DMS114 treated with DMSO at 0.1 percent for 48 hours (cell line): ENCODE results near the gene USP17L5.
"Not testable (repeated sequence)": the region's sequence is repeated elsewhere in the genome, so short reads cannot be mapped to it uniquely, and the experiment has no call there.

Experiments
- DNase-seq: peaks from one replicate; lab custom pipeline; 2025; ENCODE audit not compliant: unreplicated experiment; lab: John Stamatoyannopoulos, UW

The USP17L5 gene, protein sequence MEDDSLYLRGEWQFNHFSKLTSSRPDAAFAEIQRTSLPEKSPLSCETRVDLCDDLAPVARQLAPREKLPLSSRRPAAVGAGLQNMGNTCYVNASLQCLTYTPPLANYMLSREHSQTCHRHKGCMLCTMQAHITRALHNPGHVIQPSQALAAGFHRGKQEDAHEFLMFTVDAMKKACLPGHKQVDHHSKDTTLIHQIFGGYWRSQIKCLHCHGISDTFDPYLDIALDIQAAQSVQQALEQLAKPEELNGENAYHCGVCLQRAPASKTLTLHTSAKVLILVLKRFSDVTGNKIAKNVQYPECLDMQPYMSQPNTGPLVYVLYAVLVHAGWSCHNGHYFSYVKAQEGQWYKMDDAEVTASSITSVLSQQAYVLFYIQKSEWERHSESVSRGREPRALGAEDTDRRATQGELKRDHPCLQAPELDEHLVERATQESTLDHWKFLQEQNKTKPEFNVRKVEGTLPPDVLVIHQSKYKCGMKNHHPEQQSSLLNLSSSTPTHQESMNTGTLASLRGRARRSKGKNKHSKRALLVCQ

DNA sequence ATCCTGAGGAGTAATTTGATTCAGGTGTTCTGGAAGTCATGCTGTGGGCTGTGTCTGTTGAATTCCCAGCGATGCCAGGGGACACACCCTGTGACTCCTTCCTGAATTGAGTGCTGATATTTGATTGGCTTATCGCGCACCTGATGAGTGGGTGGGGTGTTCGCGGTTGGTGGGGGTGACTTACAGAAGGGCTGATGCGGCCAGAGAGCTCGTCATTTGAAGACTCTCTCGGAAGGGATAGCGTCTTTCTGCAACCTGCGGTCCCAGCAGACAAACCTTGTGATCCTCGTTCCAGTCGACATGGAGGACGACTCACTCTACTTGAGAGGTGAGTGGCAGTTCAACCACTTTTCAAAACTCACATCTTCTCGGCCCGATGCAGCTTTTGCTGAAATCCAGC is at the start of gene USP17L5:
Gene USP17L5, plus strand, starts transcription at position 301 of the 400 bp plus-strand sequence. Its CDS starts 0 bp downstream, at position 301.
- not testable (repeated sequence) for DNase-seq

DNA sequence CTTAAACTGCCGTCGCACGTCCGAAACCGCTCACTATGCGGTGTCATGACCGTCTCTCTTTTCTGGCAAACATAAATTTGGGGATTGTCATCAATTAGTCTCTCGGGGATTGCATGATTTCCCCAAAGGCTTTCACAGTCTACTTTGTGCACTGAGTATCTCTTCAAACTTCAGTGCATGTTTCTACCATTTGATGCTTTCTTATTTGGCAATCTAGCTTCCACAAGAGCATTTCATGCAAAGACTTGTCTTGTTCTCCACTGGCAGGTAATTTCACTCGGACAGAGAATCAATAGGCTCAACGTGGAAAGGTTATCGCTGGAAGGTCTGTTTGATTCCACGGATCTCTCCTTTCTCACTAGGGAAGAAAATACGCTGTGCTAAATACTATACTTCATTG is 15.0 kb upstream of the USP17L5 start:
- not testable (repeated sequence) for DNase-seq

DNA sequence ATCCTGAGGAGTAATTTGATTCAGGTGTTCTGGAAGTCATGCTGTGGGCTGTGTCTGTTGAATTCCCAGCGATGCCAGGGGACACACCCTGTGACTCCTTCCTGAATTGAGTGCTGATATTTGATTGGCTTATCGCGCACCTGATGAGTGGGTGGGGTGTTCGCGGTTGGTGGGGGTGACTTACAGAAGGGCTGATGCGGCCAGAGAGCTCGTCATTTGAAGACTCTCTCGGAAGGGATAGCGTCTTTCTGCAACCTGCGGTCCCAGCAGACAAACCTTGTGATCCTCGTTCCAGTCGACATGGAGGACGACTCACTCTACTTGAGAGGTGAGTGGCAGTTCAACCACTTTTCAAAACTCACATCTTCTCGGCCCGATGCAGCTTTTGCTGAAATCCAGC is 14.3 kb upstream of the USP17L5 start, which contains the start of gene USP17L24:
Gene USP17L24, plus strand, starts transcription at position 301 of the 400 bp plus-strand sequence. Its CDS starts 0 bp downstream, at position 301.
- DNase-seq = not testable (repeated sequence)

DNA sequence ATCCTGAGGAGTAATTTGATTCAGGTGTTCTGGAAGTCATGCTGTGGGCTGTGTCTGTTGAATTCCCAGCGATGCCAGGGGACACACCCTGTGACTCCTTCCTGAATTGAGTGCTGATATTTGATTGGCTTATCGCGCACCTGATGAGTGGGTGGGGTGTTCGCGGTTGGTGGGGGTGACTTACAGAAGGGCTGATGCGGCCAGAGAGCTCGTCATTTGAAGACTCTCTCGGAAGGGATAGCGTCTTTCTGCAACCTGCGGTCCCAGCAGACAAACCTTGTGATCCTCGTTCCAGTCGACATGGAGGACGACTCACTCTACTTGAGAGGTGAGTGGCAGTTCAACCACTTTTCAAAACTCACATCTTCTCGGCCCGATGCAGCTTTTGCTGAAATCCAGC is 9.6 kb upstream of the USP17L5 start, which contains the start of gene USP17L25:
Gene USP17L25, plus strand, starts transcription at position 301 of the 400 bp plus-strand sequence. Its CDS starts 0 bp downstream, at position 301.
- not testable (repeated sequence) for DNase-seq

DNA sequence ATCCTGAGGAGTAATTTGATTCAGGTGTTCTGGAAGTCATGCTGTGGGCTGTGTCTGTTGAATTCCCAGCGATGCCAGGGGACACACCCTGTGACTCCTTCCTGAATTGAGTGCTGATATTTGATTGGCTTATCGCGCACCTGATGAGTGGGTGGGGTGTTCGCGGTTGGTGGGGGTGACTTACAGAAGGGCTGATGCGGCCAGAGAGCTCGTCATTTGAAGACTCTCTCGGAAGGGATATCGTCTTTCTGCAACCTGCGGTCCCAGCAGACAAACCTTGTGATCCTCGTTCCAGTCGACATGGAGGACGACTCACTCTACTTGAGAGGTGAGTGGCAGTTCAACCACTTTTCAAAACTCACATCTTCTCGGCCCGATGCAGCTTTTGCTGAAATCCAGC is 4.8 kb upstream of the USP17L5 start, which contains the start of gene USP17L26:
Gene USP17L26, plus strand, starts transcription at position 301 of the 400 bp plus-strand sequence. Its CDS starts 0 bp downstream, at position 301.
- DNase-seq = not testable (repeated sequence)

DNA sequence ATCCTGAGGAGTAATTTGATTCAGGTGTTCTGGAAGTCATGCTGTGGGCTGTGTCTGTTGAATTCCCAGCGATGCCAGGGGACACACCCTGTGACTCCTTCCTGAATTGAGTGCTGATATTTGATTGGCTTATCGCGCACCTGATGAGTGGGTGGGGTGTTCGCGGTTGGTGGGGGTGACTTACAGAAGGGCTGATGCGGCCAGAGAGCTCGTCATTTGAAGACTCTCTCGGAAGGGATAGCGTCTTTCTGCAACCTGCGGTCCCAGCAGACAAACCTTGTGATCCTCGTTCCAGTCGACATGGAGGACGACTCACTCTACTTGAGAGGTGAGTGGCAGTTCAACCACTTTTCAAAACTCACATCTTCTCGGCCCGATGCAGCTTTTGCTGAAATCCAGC is 4.6 kb downstream of the USP17L5 start, which contains the start of gene USP17L27:
Gene USP17L27, plus strand, starts transcription at position 301 of the 400 bp plus-strand sequence. Its CDS starts 0 bp downstream, at position 301.
- DNase-seq = not testable (repeated sequence)

DNA sequence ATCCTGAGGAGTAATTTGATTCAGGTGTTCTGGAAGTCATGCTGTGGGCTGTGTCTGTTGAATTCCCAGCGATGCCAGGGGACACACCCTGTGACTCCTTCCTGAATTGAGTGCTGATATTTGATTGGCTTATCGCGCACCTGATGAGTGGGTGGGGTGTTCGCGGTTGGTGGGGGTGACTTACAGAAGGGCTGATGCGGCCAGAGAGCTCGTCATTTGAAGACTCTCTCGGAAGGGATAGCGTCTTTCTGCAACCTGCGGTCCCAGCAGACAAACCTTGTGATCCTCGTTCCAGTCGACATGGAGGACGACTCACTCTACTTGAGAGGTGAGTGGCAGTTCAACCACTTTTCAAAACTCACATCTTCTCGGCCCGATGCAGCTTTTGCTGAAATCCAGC is 9.4 kb downstream of the USP17L5 start, which contains the start of gene USP17L28:
Gene USP17L28, plus strand, starts transcription at position 301 of the 400 bp plus-strand sequence. Its CDS starts 0 bp downstream, at position 301.
- DNase-seq = not testable (repeated sequence)

DNA sequence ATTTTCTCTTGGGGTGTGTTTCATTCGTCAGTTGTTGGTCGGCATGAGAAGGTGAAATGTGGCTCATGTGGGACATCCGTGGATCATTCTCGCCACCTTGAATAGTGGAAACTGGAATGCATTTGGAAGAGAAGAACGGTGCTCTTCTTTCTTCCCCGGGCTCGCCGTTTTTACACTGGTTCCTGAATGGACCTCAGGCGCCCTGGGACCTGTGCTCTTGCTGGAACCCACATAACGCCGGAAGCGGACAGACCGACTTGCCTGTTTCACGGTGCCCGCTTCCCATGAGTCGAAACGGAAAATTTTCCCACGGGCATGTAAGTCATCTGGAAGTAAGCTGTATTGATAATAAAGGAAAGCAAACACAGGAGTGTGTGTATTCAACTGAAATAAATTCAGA is 11.7 kb downstream of the USP17L5 start:
- not testable (repeated sequence) for DNase-seq

DNA sequence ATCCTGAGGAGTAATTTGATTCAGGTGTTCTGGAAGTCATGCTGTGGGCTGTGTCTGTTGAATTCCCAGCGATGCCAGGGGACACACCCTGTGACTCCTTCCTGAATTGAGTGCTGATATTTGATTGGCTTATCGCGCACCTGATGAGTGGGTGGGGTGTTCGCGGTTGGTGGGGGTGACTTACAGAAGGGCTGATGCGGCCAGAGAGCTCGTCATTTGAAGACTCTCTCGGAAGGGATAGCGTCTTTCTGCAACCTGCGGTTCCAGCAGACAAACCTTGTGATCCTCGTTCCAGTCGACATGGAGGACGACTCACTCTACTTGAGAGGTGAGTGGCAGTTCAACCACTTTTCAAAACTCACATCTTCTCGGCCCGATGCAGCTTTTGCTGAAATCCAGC is 14.1 kb downstream of the USP17L5 start, which contains the start of gene USP17L29:
Gene USP17L29, plus strand, starts transcription at position 301 of the 400 bp plus-strand sequence. Its CDS starts 0 bp downstream, at position 301.
- DNase-seq = not testable (repeated sequence)

DNA sequence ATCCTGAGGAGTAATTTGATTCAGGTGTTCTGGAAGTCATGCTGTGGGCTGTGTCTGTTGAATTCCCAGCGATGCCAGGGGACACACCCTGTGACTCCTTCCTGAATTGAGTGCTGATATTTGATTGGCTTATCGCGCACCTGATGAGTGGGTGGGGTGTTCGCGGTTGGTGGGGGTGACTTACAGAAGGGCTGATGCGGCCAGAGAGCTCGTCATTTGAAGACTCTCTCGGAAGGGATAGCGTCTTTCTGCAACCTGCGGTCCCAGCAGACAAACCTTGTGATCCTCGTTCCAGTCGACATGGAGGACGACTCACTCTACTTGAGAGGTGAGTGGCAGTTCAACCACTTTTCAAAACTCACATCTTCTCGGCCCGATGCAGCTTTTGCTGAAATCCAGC is 23.6 kb downstream of the USP17L5 start, which contains the start of gene USP17L30:
Gene USP17L30, plus strand, starts transcription at position 301 of the 400 bp plus-strand sequence. Its CDS starts 0 bp downstream, at position 301.
- not testable (repeated sequence) for DNase-seq

DNA sequence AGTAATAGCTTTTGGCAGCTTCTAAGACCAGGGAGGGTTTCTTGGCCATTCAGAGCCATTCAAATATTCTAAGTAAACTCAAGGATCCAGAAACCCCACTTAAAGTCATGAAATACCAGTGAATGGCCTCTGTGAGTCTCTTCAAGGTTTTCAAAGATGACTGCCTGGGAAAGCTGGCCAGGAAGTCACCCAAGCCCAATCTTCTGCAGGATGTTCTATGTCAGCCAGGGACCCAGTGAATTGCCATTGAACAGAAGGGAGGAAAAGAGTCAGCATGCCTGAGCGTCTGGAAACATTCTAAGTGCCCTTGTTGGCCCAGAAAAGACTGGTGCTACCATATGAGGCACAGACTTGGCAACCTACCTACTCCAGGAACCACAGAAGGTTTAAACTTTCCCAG is 40.7 kb downstream of the USP17L5 start:
- not testable (repeated sequence) for DNase-seq

DNA sequence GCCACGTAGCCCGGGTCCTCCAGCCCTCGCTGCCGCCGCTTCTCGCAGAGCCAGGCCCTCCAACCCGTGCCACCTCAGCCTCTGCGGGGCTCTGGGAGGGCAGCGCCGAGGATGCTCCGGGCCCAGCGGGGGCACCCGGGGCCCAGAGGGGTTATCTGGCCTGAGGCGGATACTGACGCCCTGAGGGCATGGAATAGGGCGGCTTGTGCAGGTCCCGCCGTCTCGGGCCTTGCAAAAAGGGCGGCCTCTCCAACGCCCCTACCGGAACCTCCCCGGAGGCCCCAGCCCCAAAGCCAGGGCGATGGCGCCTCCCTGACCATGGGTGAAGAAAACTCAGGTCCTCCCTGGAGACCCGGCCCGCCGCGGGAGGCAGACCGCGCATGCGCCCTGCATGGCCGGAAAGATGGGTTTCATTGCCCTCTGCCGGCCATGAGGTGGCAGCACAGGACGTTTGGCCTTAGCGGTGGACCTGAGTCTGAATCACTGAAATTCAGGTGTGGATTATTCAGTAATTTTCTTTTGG is 41.9 kb downstream of the USP17L5 start:
- DNase-seq = not testable (repeated sequence)

DNA sequence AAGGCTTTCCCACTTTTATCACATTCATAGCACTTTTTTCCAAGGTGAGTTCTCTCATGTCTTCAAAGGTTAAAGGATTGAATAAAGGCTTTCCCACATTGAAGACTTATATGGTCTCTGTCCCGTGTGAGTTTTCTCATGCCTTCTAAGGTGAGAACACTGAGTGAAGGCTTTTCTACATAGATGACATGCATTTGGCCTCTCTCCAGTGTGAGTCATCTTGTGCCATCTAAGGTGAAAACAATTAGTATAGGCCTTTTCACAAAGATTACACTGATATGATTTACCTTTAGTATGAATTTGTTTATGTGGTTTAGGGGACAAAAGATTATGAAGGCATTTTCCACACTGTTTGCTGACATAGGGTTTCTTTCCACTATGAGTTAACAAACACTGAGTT is 44.9 kb downstream of the USP17L5 start:
- DNase-seq = no peak

DNA sequence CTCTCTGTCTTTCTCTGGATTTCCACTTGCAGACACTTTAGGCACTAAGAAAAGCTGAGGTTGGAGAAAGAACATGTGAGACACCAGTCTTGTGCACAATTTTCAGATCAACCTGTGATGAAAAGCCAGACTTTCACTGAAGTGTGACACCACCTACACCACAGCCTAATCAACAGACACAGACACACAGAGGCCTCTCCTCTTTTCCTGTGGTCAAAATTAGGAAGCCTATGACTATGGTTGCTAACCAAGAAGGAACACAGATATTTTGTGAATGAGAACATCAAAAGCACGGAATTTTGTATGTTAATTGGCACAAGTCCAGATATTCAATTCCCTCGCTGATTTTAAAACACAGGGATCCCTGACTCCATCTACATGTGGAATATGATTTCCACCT is 49.8 kb downstream of the USP17L5 start:
- DNase-seq = not testable (repeated sequence)
